ENCODE measurements around the gene GRM7.

GRM7 gene

DNA sequence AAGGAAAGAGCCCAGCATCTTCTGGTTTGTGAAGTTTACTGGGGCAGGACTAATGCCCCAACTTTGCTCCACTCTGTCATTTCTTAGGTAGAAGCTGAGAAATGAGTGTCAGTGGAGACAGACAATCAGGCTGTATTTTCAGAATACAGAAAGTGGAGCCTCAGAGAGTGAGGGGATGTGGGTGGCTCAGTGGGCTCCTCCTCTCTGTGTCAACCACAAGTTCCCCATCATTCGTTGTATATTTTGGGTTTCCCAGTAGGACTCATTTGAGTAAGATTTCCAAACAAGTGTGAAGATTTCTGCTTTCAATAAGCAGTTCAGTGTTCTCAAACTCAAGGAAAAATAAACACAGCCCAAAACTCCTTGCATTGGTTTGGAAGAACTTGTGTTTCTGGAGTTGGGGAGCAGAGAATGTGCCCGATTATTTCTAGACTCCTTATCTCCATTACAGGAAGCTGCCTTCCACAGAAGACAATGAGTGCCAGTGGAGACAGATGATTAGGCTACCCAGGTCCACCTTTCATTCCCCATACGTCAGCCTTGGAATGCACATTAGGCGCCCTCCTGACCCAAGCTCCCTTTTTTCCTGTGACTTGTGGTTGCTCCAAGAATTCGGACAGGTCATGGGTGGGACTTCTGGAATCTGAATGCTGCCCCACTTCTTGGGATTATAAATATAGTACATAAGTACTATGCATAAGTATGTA, 848.6 kb downstream of the GRM7 start:
- H3K27me3 ChIP-seq (ENCODE audit: insufficient read depth, poor library complexity, severe bottlenecking): no peaks in the 10 kb centered on the region
- no peak overlapping the region for H3K4me3 ChIP-seq (replicated peaks; ENCODE audit: insufficient read depth, low read length)
- TF ChIP-seq, protein P1, sequence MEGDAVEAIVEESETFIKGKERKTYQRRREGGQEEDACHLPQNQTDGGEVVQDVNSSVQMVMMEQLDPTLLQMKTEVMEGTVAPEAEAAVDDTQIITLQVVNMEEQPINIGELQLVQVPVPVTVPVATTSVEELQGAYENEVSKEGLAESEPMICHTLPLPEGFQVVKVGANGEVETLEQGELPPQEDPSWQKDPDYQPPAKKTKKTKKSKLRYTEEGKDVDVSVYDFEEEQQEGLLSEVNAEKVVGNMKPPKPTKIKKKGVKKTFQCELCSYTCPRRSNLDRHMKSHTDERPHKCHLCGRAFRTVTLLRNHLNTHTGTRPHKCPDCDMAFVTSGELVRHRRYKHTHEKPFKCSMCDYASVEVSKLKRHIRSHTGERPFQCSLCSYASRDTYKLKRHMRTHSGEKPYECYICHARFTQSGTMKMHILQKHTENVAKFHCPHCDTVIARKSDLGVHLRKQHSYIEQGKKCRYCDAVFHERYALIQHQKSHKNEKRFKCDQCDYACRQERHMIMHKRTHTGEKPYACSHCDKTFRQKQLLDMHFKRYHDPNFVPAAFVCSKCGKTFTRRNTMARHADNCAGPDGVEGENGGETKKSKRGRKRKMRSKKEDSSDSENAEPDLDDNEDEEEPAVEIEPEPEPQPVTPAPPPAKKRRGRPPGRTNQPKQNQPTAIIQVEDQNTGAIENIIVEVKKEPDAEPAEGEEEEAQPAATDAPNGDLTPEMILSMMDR (IDR thresholded peaks at IDR 0.05; ENCODE audit: insufficient read depth, low read length): no peak
- TF ChIP-seq POLR2AphosphoS5 (IDR thresholded peaks at IDR 0.05; ENCODE audit: low read depth) (no peak), SPI1 (IDR thresholded peaks at IDR 0.05; ENCODE audit: borderline replicate concordance, low read depth) (no peak), GABPA (IDR thresholded peaks at IDR 0.05; ENCODE audit: low read depth) (no peak)
- TF ChIP-seq, protein P2, sequence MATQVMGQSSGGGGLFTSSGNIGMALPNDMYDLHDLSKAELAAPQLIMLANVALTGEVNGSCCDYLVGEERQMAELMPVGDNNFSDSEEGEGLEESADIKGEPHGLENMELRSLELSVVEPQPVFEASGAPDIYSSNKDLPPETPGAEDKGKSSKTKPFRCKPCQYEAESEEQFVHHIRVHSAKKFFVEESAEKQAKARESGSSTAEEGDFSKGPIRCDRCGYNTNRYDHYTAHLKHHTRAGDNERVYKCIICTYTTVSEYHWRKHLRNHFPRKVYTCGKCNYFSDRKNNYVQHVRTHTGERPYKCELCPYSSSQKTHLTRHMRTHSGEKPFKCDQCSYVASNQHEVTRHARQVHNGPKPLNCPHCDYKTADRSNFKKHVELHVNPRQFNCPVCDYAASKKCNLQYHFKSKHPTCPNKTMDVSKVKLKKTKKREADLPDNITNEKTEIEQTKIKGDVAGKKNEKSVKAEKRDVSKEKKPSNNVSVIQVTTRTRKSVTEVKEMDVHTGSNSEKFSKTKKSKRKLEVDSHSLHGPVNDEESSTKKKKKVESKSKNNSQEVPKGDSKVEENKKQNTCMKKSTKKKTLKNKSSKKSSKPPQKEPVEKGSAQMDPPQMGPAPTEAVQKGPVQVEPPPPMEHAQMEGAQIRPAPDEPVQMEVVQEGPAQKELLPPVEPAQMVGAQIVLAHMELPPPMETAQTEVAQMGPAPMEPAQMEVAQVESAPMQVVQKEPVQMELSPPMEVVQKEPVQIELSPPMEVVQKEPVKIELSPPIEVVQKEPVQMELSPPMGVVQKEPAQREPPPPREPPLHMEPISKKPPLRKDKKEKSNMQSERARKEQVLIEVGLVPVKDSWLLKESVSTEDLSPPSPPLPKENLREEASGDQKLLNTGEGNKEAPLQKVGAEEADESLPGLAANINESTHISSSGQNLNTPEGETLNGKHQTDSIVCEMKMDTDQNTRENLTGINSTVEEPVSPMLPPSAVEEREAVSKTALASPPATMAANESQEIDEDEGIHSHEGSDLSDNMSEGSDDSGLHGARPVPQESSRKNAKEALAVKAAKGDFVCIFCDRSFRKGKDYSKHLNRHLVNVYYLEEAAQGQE (IDR thresholded peaks at IDR 0.05; ENCODE audit: insufficient replicate concordance, low read depth): no peak
- DNase-seq (ENCODE audit: low read depth in 1 of 2, low spot score in 1 of 2): no peak
- H3K27ac ChIP-seq (replicated peaks): no peak overlapping the region

DNA sequence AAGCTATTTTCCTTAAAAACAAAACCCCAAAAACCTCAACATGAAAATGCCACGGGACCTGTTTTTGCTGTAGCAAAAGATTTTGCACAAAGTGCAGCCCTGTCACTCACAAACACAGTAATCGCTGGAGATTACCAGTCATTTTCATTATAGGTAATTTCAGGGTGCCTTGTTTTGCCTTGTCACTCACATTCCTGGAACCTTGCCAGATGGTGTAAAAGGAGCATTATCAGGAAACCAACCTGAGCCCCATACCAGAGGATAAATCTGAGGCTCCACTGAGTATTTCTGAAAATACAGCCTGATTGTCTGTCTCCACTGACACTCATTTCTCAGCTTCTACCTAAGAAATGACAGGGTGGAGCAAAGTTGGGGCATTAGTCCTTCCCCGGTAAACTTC, 849.4 kb downstream of the GRM7 start:
- DNase-seq (ENCODE audit: low read depth in 1 of 2, low spot score in 1 of 2): no peak
- Histone ChIP-seq H3K27me3 (ENCODE audit: insufficient read depth, poor library complexity, severe bottlenecking) (no peaks in the 10 kb centered on the region), H3K4me3 (replicated peaks; ENCODE audit: insufficient read depth, low read length) (no peak overlapping the region), H3K27ac (replicated peaks) (no peak overlapping the region)
- TF ChIP-seq SPI1 (IDR thresholded peaks at IDR 0.05; ENCODE audit: borderline replicate concordance, low read depth): no peak
- TF ChIP-seq, protein P1 (IDR thresholded peaks at IDR 0.05; ENCODE audit: insufficient read depth, low read length): no peak
- TF ChIP-seq, protein P2 (IDR thresholded peaks at IDR 0.05; ENCODE audit: insufficient replicate concordance, low read depth): no peak
- no peak for TF ChIP-seq GABPA (IDR thresholded peaks at IDR 0.05; ENCODE audit: low read depth)
- TF ChIP-seq POLR2AphosphoS5 (IDR thresholded peaks at IDR 0.05; ENCODE audit: low read depth): no peak

DNA sequence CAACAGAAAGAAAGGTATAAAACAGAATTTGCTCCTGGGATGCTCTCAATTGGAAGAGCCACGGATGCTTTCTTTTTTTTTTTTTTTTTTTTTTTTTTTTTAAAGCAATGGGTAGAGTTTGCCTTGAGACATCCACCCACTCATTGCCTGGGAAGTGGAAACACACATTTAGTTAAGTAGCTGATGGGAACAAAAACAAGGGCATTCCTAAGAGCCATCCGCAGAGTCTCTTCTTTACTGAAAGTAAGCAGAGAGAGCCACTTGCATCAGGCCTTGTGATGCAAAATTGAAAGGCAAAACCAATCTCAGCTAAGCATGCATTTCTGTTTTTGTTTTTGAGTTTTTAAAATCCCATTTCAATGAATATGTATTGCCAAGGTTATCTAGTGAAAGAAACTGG, 852.8 kb downstream of the GRM7 start:
- Histone ChIP-seq H3K27me3 (ENCODE audit: insufficient read depth, poor library complexity, severe bottlenecking) (no peaks in the 10 kb centered on the region), H3K4me3 (replicated peaks; ENCODE audit: insufficient read depth, low read length) (no peak overlapping the region), H3K27ac (replicated peaks) (no peak overlapping the region)
- DNase-seq (ENCODE audit: low read depth in 1 of 2, low spot score in 1 of 2): no peak
- TF ChIP-seq SPI1 (IDR thresholded peaks at IDR 0.05; ENCODE audit: borderline replicate concordance, low read depth) (no peak), POLR2AphosphoS5 (IDR thresholded peaks at IDR 0.05; ENCODE audit: low read depth) (no peak), GABPA (IDR thresholded peaks at IDR 0.05; ENCODE audit: low read depth) (no peak)
- TF ChIP-seq, protein P1 (IDR thresholded peaks at IDR 0.05; ENCODE audit: insufficient read depth, low read length): no peak
- TF ChIP-seq, protein P2 (IDR thresholded peaks at IDR 0.05; ENCODE audit: insufficient replicate concordance, low read depth): no peak

Data from HL-60 (cell line).